MCF 10A (cell line): ENCODE results near the gene AUH. TPM values are rescaled to one million over a fixed set of nuclear protein-coding genes. Genes with fewer than 3 reads are reported as not detected.
"Not testable (repeated sequence)": the region's sequence is repeated elsewhere in the genome, so short reads cannot be mapped to it uniquely, and the experiment has no call there.

Experiments used
- BruUV-seq: library from RNA; stranded (reverse); fragments of 400-500 nt; replicated peaks from 2 replicates; lab custom pipeline; 2021; lab: Mats Ljungman, UMichigan
- CTCF ChIA-PET: fragments of 300-600 bp; sonication (Branson Sonifier 250); formaldehyde crosslinking; extraction: SDS; loops from one replicate; lab custom pipeline; 2021; ENCODE audit warnings: antibody characterized with exemption, inconsistent platforms; lab: Yijun Ruan, JAX
- POLR2A ChIA-PET: fragments of 300-600, 350-650 bp; sonication (Branson Sonifier 250); formaldehyde crosslinking; extraction: SDS; loops from one replicate; lab custom pipeline; 2020; ENCODE audit warnings: antibody characterized with exemption, inconsistent platforms; lab: Yijun Ruan, JAX
- DNase-seq: peaks from one replicate; pipeline ENCODE4 v3.0.0-alpha.2; 2018; ENCODE audit not compliant: unreplicated experiment
- H3K27ac Mint-ChIP-seq: one replicate; pipeline ENCODE4 v1.8.0; 2022; ENCODE audit warnings: mild to moderate bottlenecking, low read depth, mixed read lengths; ENCODE audit not compliant: unreplicated experiment
- H3K27me3 Mint-ChIP-seq: one replicate; pipeline ENCODE4 v1.8.0; 2022; ENCODE audit warnings: mixed read lengths; ENCODE audit not compliant: insufficient read depth, unreplicated experiment
- H3K36me3 Mint-ChIP-seq: one replicate; pipeline ENCODE4 v1.8.0; 2022; ENCODE audit warnings: mild to moderate bottlenecking, moderate library complexity, mixed read lengths; ENCODE audit not compliant: insufficient read depth, unreplicated experiment
- H3K4me1 Mint-ChIP-seq: one replicate; pipeline ENCODE4 v1.8.0; 2022; ENCODE audit warnings: mixed read lengths; ENCODE audit not compliant: insufficient read depth, unreplicated experiment
- H3K4me3 Mint-ChIP-seq: one replicate; pipeline ENCODE4 v1.8.0; 2022; ENCODE audit warnings: mild to moderate bottlenecking, moderate library complexity, mixed read lengths; ENCODE audit not compliant: unreplicated experiment
- H3K9me3 Mint-ChIP-seq: one replicate; pipeline ENCODE4 v1.8.0; 2022; ENCODE audit warnings: mixed read lengths; ENCODE audit not compliant: unreplicated experiment
- intact Hi-C: fragments of 100-400 bp; cut with micrococcal nuclease; formaldehyde crosslinking; loops from 2 replicates; pipeline ENCODE4 v1.14.1; 2022
- total RNA-seq: library from RNA; stranded (reverse); gene quantifications from 2 replicates; pipeline ENCODE4 v1.2.3, GENCODE V29; 2022
- TF ChIP-seq, protein P1 (sequence below): fragments of 200-600 bp; IDR thresholded peaks from one replicate; pipeline ENCODE4 v1.8.0; 2022; ENCODE audit warnings: antibody characterized with exemption, mild to moderate bottlenecking; ENCODE audit not compliant: unreplicated experiment

Gene AUH
- total RNA-seq, 1 experiment from 2014 or later, result 20.9 TPM

DNA sequence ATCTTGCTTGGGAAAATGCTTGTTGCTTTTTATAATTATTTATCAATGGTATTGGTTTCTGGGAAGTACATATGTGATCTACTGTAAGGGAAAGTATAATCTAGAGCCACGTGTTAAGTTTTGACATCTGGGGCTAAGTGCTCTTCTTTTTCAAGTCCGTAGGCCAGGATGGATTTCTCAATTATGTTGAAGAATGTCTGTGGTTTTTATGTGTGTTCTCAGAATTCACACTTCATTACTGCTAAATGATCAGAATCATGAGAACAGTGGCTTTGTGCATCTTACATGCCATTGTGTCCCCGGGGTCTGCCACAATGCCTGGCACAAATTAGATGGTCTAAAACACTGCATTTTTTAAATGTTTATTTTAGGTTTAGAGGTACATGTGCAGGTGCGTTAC, 14.5 kb upstream of the AUH start:
- no peak for DNase-seq
- H3K36me3 Mint-ChIP-seq, result no peaks in the 10 kb centered on the region
- ChIA-PET CTCF (no interaction called here), POLR2A (no interaction called here)
- no peak overlapping the region for H3K27ac Mint-ChIP-seq
- no peaks in the 10 kb centered on the region for H3K27me3 Mint-ChIP-seq
- H3K4me3 Mint-ChIP-seq, result no peak overlapping the region
- TF ChIP-seq, protein P1, sequence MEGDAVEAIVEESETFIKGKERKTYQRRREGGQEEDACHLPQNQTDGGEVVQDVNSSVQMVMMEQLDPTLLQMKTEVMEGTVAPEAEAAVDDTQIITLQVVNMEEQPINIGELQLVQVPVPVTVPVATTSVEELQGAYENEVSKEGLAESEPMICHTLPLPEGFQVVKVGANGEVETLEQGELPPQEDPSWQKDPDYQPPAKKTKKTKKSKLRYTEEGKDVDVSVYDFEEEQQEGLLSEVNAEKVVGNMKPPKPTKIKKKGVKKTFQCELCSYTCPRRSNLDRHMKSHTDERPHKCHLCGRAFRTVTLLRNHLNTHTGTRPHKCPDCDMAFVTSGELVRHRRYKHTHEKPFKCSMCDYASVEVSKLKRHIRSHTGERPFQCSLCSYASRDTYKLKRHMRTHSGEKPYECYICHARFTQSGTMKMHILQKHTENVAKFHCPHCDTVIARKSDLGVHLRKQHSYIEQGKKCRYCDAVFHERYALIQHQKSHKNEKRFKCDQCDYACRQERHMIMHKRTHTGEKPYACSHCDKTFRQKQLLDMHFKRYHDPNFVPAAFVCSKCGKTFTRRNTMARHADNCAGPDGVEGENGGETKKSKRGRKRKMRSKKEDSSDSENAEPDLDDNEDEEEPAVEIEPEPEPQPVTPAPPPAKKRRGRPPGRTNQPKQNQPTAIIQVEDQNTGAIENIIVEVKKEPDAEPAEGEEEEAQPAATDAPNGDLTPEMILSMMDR, result no peak
- H3K9me3 Mint-ChIP-seq, result no peaks in the 10 kb centered on the region
- BruUV-seq, result no TSS peak
- intact Hi-C loops, result no loop called here
- H3K4me1 Mint-ChIP-seq, result no peaks in the 10 kb centered on the region

DNA sequence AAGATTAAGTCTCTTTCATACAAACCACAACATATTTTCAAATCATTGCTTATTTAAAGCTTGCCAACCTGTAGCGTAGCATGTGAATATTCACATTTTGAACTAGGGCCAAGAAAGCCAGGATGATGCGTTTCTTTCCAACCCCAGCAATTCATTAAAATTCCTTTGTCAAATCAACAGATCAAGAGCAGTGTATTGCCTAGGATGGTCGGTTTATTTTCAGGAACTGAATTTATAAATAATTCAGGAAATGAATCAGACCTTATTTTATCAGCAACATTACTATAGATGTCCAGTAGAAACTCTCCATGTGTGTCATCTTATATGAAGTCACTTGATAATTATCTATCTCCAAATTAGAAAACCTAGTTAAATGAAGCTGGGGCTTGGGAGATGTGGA, 13.2 kb upstream of the AUH start:
- TF ChIP-seq, protein P1, result no peak
- ChIA-PET CTCF (interaction anchor here (0.6 to 0.9 kb wide), 2 partner anchors 352 to 456 kb away, joined by 3 read pairs; no protein-coding TSS in a partner anchor), POLR2A (no interaction called here)
- intact Hi-C loops, result no loop called here
- H3K27me3 Mint-ChIP-seq, result no peaks in the 10 kb centered on the region
- no peaks in the 10 kb centered on the region for H3K36me3 Mint-ChIP-seq
- no peaks in the 10 kb centered on the region for H3K9me3 Mint-ChIP-seq
- H3K4me1 Mint-ChIP-seq, result no peaks in the 10 kb centered on the region
- no peak for DNase-seq
- no peak overlapping the region for H3K27ac Mint-ChIP-seq
- no TSS peak for BruUV-seq
- H3K4me3 Mint-ChIP-seq, result no peak overlapping the region

DNA sequence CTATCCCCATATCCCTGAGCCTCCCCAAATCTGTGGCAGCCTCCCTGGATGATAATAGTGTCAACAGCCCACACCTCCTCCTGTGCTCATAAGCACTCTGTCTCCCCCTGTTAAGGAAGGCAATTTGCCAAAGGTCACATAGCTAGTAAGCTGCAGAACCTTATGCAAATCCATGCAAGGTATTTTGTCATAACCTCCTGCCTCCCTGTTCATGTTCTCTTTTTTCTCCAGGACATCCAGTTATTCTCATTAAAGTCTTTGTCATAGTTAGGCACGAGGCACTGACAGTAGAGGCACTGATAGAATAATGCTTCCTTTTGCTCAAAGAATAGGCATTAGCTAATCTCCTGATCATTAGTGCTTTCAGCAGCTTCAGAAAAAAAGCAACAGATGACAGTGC, 10.2 kb upstream of the AUH start:
- POLR2A ChIA-PET, result no interaction called here
- no TSS peak for BruUV-seq

DNA sequence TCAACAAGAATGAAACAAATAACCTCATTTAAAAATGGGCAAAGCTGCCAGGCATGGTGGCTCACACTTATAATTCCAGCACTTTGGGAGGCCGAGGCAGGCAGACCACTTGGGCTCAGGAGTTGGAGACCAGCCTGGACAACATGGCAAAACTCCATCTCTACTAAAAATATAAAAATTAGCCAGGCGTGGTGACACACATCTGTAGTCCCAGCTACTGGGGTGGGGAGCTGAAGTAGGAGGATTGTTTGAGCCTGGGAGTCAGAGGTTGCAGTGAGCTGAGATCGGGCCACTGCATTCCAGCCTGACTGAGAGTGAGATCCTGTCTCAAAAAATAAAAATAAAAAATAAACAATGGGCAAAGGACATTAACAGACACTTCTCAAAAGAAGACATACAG, 8.3 kb upstream of the AUH start:
- POLR2A ChIA-PET, CTCF ChIA-PET: not testable (repeated sequence)

More for the DNA sequence above, 10.2 kb upstream of the AUH start:
- CTCF ChIA-PET, result interaction anchor here (1.1 to 1.6 kb wide), 2 partner anchors 13 to 55 kb away, joined by 3 to 4 read pairs; no protein-coding TSS in a partner anchor
- Mint-ChIP-seq H3K4me1 (no peaks in the 10 kb centered on the region), H3K36me3 (no peaks in the 10 kb centered on the region), H3K9me3 (no peaks in the 10 kb centered on the region), H3K4me3 (no peak overlapping the region), H3K27me3 (no peaks in the 10 kb centered on the region), H3K27ac (no peak overlapping the region)
- no peak for DNase-seq
- TF ChIP-seq, protein P1, result no peak
- intact Hi-C loops, result no loop called here

More for the DNA sequence above, 8.3 kb upstream of the AUH start:
- H3K27me3 Mint-ChIP-seq, H3K4me3 Mint-ChIP-seq, H3K27ac Mint-ChIP-seq, H3K9me3 Mint-ChIP-seq, DNase-seq, H3K4me1 Mint-ChIP-seq, H3K36me3 Mint-ChIP-seq, BruUV-seq, intact Hi-C loops: not testable (repeated sequence)
